Measurements from ENCODE around the gene SLC32A1.

- TF ChIP-seq TOX (CRISPR knock-in tag; IDR thresholded peaks at IDR 0.05; ENCODE audit: borderline replicate concordance), result no peak
- no peak for TF ChIP-seq CSDC2 (CRISPR knock-in tag; IDR thresholded peaks at IDR 0.05)
These were observed 10.9 kb downstream of the SLC32A1 start for GRCh38 chr20:38735172-38735571.

Measured in SK-N-SH treated with all-trans-retinoic acid at 6 μM for 48 hours (cell line).